Gastrocnemius medialis (tissue), 4 donors: ENCODE measurements around the gene CEP112. TPM values are rescaled to one million over a fixed set of nuclear protein-coding genes. Genes with fewer than 3 reads are reported as not detected.

Experiments
- ATAC-seq, 2 donors: fragments of 150-250 bp; one replicate each; pipeline ENCODE4 v1.9.1; 2016
- DNase-seq, 2 donors: peaks; one replicate each; pipeline ENCODE4 v3.0.0-alpha.2; 2019
- H3K27ac ChIP-seq, 4 donors: fragments of 200-600 bp; sonication (generic); 1 replicate in 1 of 4; 2 replicates in 3 of 4; pipeline ENCODE4 v1.5.1; 2016 to 2018; ENCODE audit warnings: mild to moderate bottlenecking in 2 of 4, moderate library complexity in 1 of 4
- H3K27me3 ChIP-seq, 3 donors: fragments of 200-600 bp; sonication (generic) in 2 of 3; 1 replicate in 1 of 3; 2 replicates in 2 of 3; pipeline versions ENCODE4 v1.5.1 to v1.6.0; 2016 to 2019; ENCODE audit warnings: mild to moderate bottlenecking in 1 of 3, moderate library complexity in 1 of 3
- H3K36me3 ChIP-seq, 2 donors: fragments of 200-600 bp; sonication (generic) in 1 of 2; one replicate each; pipeline ENCODE4 v1.5.1; 2017 to 2018
- H3K4me1 ChIP-seq, 2 donors: fragments of 200-600 bp; sonication (generic) in 1 of 2; one replicate each; pipeline ENCODE4 v1.5.1; 2016 to 2017; ENCODE audit warnings: mild to moderate bottlenecking in 2 of 2
- H3K4me3 ChIP-seq, 4 donors: fragments of 200-600 bp; sonication (generic) in 3 of 4; 1 replicate in 1 of 4; 2 replicates in 3 of 4; pipeline ENCODE4 v1.5.1; 2016 to 2019; ENCODE audit warnings: mild to moderate bottlenecking in 2 of 4
- H3K9me3 ChIP-seq, 3 donors: fragments of 200-600 bp; sonication (generic) in 2 of 3; 1 replicate in 1 of 3; 2 replicates in 2 of 3; pipeline ENCODE4 v1.5.1; 2016 to 2019
- POLR2A ChIP-seq, 2 donors: fragments of 450-650 bp; IDR thresholded peaks; one replicate each; pipeline ENCODE4 v1.6.1; 2017; ENCODE audit warnings: antibody characterized with exemption in 2 of 2, mild to moderate bottlenecking in 2 of 2, moderate library complexity in 2 of 2
- in situ Hi-C, 4 donors: fragments of 200-750 bp; cut with MboI; loops; one replicate each; pipeline versions ENCODE4 v1.15.0 to v1.8.0; 2017; ENCODE audit warnings: low sequenced_read_pairs in 4 of 4
- intact Hi-C: fragments of 100-400 bp; cut with DNase I; formaldehyde crosslinking; loops from one replicate; pipeline ENCODE4 v1.15.1; 2023; ENCODE audit warnings: low total_unique reads
- total RNA-seq, 4 donors: library from RNA; depleted of rRNA; stranded (reverse); fragments of >200 nt; gene quantifications; one replicate each; pipeline versions ENCODE4 v1.1.0 to v1.2.3, GENCODE V29; 2016
- TF ChIP-seq, protein P1 (sequence below), 5 experiments: fragments of 450-650 bp in 3 of 5; fragments of 200-600 bp in 2 of 5; sonication (generic) in 2 of 5; IDR thresholded peaks in 4 of 5; conservative IDR thresholded peaks in 1 of 5; 1 replicate in 4 of 5; 2 replicates in 1 of 5; pipeline ENCODE4 v1.5.1; 2016 to 2019; ENCODE audit warnings: antibody characterized with exemption in 5 of 5, mild to moderate bottlenecking in 3 of 5, moderate library complexity in 3 of 5

Gene CEP112
- total RNA-seq, 4 donors from 2014 or later, result 6.1 to 8.7 (median 7.1) TPM

DNA sequence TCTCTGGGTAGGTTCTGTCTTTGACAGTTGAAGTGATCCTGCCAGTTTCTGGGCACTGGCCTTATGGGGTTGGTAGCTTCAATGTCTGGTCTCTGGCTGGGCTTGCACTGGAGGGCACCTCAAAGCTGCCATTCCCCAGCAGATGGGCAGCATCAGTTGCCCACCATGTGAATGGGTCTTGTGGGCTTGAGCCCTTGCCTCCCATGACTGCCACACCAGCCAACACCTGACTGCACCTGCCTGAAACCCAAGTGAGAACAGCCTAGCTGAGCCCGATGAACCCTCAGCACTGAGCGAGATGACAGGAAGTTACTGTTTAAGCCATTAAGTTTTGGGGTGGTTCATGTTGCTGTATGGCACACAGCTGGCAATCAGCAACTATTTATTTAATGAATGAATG lies 561.4 kb downstream of the CEP112 start:
- in situ Hi-C loops (no loop called here), intact Hi-C loops (loop anchor here (1.0 kb wide), 1 partner anchor 41 kb away; no protein-coding TSS in a partner anchor)
- ATAC-seq (no peak), DNase-seq (no peak)
- no peaks in the 10 kb centered on the region for H3K9me3 ChIP-seq
- H3K4me1 ChIP-seq, result no peaks in the 10 kb centered on the region
- no peak overlapping the region for H3K4me3 ChIP-seq
- no peaks in the 10 kb centered on the region for H3K36me3 ChIP-seq
- H3K27ac ChIP-seq, result no peak overlapping the region
- H3K27me3 ChIP-seq, result no peaks in the 10 kb centered on the region
- TF ChIP-seq, protein P1, sequence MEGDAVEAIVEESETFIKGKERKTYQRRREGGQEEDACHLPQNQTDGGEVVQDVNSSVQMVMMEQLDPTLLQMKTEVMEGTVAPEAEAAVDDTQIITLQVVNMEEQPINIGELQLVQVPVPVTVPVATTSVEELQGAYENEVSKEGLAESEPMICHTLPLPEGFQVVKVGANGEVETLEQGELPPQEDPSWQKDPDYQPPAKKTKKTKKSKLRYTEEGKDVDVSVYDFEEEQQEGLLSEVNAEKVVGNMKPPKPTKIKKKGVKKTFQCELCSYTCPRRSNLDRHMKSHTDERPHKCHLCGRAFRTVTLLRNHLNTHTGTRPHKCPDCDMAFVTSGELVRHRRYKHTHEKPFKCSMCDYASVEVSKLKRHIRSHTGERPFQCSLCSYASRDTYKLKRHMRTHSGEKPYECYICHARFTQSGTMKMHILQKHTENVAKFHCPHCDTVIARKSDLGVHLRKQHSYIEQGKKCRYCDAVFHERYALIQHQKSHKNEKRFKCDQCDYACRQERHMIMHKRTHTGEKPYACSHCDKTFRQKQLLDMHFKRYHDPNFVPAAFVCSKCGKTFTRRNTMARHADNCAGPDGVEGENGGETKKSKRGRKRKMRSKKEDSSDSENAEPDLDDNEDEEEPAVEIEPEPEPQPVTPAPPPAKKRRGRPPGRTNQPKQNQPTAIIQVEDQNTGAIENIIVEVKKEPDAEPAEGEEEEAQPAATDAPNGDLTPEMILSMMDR (IDR thresholded peaks at IDR 0.05 in 4 of 5, conservative IDR thresholded peaks at IDR 0.05 in 1 of 5), result no peak
- no peak for TF ChIP-seq POLR2A (IDR thresholded peaks at IDR 0.05)

DNA sequence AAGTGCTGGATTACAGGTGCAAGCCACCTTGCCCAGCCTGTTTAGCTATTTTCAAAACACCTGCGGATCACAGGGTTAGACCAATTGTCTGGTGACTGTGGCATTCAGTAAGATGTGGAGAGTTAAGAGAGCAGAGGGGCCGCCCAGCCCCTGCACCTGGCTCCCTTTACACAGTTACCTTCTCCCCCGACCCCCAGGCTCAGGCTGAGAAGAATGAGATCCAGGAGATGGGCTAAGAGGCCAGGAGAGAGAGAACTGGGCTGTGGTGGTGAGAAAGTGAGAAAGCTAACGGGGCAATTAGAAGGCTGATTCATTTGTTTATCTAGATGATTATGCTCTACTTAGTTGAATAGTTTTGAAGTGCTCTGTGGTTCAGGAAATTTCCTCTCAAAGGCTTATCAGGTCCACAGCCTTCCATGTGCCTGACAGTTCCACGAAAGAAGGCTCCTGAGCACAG lies 562.7 kb downstream of the CEP112 start:
- DNase-seq (no peak), ATAC-seq (no peak)
- H3K27me3 ChIP-seq, result no peaks in the 10 kb centered on the region
- intact Hi-C loops (no loop called here), in situ Hi-C loops (no loop called here)
- H3K36me3 ChIP-seq, result no peaks in the 10 kb centered on the region
- no peaks in the 10 kb centered on the region for H3K9me3 ChIP-seq
- H3K4me3 ChIP-seq, result no peak overlapping the region
- no peaks in the 10 kb centered on the region for H3K4me1 ChIP-seq
- TF ChIP-seq, protein P1 (IDR thresholded peaks at IDR 0.05 in 4 of 5, conservative IDR thresholded peaks at IDR 0.05 in 1 of 5), result no peak
- TF ChIP-seq POLR2A (IDR thresholded peaks at IDR 0.05), result no peak
- no peak overlapping the region for H3K27ac ChIP-seq

DNA sequence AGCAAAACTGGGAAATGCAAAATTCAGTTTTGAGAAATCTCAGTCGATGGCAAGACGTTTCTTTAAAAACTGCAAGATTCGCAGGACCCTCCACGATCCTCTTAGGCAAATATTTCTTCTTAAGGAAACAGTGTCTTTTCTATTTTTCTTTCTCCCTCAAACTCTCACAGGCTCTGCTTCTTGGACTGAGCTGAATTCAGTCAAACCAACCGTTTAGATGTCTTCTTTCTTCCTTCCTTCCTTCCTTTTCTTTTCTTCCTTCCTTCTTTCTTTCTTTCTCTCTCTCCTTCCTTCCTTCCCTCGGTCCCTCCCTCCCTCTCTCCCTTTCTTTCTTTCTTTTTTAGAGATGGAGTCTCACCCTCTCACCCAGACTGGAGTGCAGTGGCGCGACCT lies 563.3 kb downstream of the CEP112 start:
- Histone ChIP-seq H3K4me1 (no peaks in the 10 kb centered on the region), H3K36me3 (no peaks in the 10 kb centered on the region), H3K27ac (no peak overlapping the region), H3K4me3 (no peak overlapping the region), H3K27me3 (no peaks in the 10 kb centered on the region), H3K9me3 (no peaks in the 10 kb centered on the region)
- in situ Hi-C loops (no loop called here), intact Hi-C loops (no loop called here)
- TF ChIP-seq POLR2A (IDR thresholded peaks at IDR 0.05), result no peak
- TF ChIP-seq, protein P1 (IDR thresholded peaks at IDR 0.05 in 4 of 5, conservative IDR thresholded peaks at IDR 0.05 in 1 of 5), result no peak
- ATAC-seq (no peak), DNase-seq (no peak)

DNA sequence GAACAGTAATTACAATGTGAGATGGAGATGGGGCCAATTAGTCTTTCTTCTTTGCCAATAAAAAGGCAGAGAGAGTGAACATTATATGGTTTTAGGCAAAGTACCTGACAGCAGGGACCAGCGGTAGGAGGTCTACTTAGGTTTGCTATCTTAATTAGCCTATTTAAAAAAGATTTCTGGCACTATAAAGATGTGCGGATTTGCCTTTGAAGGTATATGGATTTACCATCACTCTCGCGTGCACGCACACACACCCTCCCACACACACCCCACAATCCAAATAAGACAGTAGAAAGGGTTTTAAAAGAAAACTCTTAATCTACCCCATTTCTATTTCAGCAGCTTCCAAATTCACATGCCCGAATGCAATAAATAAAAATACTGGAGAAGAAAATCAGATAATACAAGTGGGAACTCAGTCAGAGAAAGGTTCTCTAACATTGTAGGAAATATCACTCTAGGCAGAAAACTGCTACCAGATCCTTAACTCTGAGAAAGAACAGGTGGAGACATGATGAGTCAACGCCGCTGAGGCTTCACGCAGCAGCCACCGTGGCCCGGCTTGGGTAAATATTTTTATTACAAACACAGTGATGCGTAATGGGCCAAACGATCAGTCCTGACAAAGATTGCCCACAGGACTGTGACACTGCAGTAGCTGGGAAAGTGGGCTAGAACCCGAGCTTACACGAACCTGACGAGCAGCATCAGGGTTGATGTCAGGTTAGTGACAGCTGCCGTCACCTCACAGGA lies 563.9 kb downstream of the CEP112 start:
- no peaks in the 10 kb centered on the region for H3K36me3 ChIP-seq
- no peak overlapping the region for H3K27ac ChIP-seq
- DNase-seq, result no peak
- no peak for ATAC-seq
- no peaks in the 10 kb centered on the region for H3K9me3 ChIP-seq
- H3K27me3 ChIP-seq, result no peaks in the 10 kb centered on the region
- intact Hi-C loops (no loop called here), in situ Hi-C loops (no loop called here)
- TF ChIP-seq, protein P1 (IDR thresholded peaks at IDR 0.05 in 4 of 5, conservative IDR thresholded peaks at IDR 0.05 in 1 of 5), result no peak
- no peak for TF ChIP-seq POLR2A (IDR thresholded peaks at IDR 0.05)
- H3K4me1 ChIP-seq, result no peaks in the 10 kb centered on the region
- no peak overlapping the region for H3K4me3 ChIP-seq
